Epithelial cell of proximal tubule (primary cell): Measurements from ENCODE around the gene KIF22. TPM values are rescaled to one million over a fixed set of nuclear protein-coding genes. Genes with fewer than 3 reads are reported as not detected.
"Not testable (repeated sequence)": the region's sequence is repeated elsewhere in the genome, so short reads cannot be mapped to it uniquely, and the experiment has no call there.

Experiments
- DNase-seq: peaks from one replicate; pipeline ENCODE4 v3.0.0-alpha.2; 2011; ENCODE audit warnings: low read depth
- H3K4me3 ChIP-seq: 2 replicates; pipeline ENCODE4 v1.5.1; 2011; ENCODE audit warnings: low read depth, mild to moderate bottlenecking, low read length
- total RNA-seq: library from RNA; depleted of rRNA; stranded (reverse); fragments of >200 nt; gene quantifications from 2 replicates; pipeline ENCODE4 v1.2.3, GENCODE V29; 2015
- TF ChIP-seq, protein P1 (sequence below): conservative IDR thresholded peaks from 2 replicates; pipeline ENCODE4 v1.5.1; 2012; ENCODE audit warnings: low read depth, mild to moderate bottlenecking, low read length

The KIF22 gene
- total RNA-seq, 1 donor from 2014 or later, result 105 TPM

DNA sequence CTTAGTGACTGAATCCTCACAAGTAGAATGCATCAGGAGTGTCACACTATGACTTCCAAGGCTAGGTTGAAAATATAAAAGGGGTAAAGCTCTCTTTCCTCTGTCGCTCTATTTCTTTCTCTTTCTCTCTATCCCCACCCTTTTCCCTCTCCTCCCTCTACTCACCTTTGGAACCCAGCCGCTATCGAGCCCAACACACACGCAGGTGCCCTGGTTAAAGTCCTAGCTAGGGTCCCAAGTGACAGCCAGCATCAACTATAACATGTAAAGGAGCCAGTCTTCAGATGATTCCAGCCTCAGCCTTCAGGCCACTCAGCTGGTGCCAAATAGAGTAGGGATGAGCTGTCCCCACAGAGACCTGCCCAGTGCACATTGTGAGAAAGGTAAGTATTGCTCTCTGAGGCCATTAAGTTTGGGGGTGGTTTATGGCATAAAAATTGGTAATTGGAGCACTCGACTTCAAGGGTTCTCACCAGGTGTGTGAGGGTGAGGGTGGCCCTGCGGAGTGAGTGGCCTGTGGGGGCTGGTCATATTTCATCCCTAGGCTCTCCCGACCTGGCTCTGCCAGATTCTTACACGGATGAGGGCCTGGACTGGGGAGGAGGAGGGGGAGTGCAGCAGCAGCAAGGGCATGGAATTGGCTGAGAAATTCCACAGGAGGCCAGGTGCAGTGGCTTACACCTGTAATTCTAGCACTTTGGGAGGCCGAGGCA, 29.8 kb upstream of the KIF22 start:
- TF ChIP-seq, protein P1, sequence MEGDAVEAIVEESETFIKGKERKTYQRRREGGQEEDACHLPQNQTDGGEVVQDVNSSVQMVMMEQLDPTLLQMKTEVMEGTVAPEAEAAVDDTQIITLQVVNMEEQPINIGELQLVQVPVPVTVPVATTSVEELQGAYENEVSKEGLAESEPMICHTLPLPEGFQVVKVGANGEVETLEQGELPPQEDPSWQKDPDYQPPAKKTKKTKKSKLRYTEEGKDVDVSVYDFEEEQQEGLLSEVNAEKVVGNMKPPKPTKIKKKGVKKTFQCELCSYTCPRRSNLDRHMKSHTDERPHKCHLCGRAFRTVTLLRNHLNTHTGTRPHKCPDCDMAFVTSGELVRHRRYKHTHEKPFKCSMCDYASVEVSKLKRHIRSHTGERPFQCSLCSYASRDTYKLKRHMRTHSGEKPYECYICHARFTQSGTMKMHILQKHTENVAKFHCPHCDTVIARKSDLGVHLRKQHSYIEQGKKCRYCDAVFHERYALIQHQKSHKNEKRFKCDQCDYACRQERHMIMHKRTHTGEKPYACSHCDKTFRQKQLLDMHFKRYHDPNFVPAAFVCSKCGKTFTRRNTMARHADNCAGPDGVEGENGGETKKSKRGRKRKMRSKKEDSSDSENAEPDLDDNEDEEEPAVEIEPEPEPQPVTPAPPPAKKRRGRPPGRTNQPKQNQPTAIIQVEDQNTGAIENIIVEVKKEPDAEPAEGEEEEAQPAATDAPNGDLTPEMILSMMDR, result no peak
- no peak for DNase-seq
- no peak overlapping the region for H3K4me3 ChIP-seq

DNA sequence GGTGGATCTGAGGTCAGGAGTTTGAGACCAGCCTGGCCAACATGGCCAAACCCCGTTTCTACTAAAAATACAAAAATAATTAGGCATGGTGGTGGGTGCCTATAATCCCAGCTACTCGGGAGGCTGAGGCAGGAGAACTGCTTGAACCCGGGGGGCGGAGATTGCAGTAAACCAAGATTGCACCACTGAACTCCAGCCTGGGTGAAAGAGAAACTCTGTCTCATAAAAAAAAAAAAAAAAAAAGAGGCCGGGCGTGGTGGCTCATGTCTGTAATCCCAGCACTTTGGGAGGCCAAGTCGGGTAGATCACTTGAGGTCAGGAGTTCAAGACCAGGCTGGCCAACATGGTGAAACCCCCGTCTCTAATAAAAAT, 29.3 kb upstream of the KIF22 start:
- H3K4me3 ChIP-seq, DNase-seq: not testable (repeated sequence)

DNA sequence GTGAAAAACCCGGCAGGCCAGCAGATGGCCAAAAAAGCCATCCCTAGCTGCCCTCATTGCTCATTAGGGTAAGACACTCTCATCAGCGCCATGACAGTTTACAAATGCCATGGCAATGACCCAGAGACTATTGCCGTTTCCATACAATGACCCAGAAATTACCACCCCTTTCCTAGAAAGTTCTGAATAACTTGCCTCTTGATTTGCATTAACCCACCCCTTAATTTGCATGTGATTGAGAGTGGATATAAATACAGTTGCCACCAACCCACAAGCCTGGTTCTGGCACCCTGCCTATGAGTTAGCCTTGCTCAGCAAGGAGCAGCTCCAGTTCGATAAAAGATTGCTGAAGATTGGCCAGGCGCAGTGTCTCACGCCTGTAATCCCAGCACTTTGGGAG, 28.7 kb upstream of the KIF22 start:
- H3K4me3 ChIP-seq, result no peak overlapping the region
- no peak for DNase-seq
- TF ChIP-seq, protein P1, result no peak

DNA sequence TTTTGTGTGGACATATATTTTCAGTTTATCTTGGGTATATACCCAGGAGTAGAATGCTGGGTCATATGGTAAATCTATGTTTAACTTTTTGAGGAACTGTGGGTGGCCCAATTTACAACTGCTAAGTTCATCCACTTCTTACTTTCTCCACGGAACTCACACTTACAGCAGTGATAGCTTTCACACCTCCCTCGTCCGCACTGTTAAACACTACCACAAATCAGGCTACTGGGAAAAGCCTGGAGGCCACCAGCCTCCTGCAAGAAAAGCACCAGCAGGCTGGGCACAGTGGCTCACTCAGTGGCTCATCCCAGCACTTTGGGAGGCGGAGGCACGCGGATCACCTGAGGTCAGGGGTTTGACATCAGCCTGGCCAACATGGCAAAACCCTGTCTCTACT, 27.2 kb upstream of the KIF22 start:
- no peak overlapping the region for H3K4me3 ChIP-seq
- no peak for DNase-seq
- TF ChIP-seq, protein P1, result no peak

DNA sequence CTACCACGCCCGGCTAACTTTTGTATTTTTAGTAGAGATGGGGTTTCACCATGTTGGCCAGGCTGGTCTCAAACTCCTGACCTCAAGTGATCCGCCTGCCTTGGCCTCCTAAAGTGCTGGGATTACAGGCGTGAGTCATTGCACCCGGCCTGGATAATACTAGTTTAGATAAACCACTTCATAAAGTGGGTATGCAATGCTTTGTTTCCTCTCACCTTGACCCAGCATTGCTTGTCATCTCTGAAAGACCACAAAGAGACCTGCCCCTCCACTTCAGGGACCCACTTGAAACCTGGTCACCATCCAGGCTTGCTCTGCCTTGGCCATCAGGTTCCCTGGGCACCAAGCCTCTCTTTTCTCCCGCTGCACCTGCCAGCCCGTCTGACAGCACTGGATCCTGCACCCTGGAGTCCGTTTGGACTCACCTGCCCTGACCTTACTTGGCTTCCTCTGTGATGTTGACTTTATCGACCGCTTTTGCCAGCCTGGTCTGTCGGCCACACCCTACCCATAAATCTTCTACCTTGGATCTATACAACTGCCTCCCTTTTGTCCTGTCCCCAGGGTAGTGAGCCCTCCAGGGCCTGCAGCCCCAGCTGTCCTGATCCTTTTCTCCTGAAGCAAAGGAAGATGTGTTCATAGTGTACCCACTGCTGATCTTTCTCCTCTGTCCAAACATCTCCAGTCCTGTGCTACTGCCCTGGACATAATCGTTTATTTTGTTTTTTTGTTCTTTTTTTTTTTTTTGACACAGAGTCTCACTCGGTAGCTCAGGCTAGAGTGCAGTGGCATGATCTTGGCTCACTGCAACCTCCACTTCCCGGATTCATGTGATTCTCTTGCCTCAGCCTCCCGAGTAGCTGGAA, 25.2 kb upstream of the KIF22 start:
- TF ChIP-seq, protein P1, result no peak
- no peak overlapping the region for H3K4me3 ChIP-seq
- DNase-seq, result no peak

DNA sequence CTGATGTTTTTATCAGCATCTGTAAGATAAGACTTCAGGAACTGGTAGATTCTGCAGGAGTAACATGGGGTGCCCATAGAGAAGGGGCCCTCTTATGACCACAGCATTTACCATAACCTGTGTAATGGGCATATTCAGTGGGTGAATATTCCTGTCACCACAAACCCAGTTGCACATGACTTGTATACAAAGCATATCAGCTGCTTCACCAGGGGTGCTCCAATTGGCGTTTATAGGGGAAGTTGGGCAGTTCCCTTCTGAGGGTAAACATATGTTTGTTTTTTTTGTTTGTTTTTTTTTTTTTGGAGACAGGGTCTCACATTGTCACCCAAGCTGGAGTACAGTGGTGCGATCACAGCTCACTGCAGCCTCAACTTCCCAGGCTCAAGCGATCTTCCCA, 24.0 kb upstream of the KIF22 start:
- H3K4me3 ChIP-seq, result no peak overlapping the region
- TF ChIP-seq, protein P1, result no peak
- no peak for DNase-seq

DNA sequence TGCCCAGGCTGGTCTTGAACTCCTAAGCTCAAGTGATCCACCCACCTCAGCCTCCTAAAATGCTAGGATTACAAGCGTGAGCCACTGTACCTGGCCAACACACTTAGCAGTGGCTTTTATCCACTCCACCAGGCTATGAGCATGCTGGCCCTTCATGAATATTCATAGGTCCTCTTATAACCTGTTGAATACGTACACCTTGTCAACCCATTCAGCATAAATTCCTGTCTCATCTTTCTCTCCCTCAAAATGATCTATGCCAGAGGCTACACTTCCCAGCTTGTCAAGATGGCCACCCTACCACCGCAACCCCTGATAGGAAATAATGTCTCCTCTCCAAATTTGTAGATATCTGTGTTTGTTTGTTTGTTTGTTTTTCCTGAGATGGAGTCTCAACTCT, 23.5 kb upstream of the KIF22 start:
- no peak for DNase-seq
- TF ChIP-seq, protein P1, result no peak
- no peak overlapping the region for H3K4me3 ChIP-seq
